HCEC 1CT (cell line): Measurements from ENCODE around the gene SOX5.

Source experiments
- DNase-seq: peaks from one replicate; pipeline ENCODE4 v3.0.0-alpha.2; 2017

SOX5 gene

GRCh38 chr12:23581913-23582312 lies 367.6 kb downstream of the SOX5 start:
- DNase-seq = no peak

GRCh38 chr12:23579257-23579656 lies 370.2 kb downstream of the SOX5 start:
- DNase-seq = no peak

GRCh38 chr12:23576372-23576771 lies 373.1 kb downstream of the SOX5 start:
- no peak for DNase-seq

- no peak for DNase-seq
Measured at GRCh38 chr12:23569356-23569755, 380.1 kb downstream of the SOX5 start.

- DNase-seq = no peak
Measured at GRCh38 chr12:23566133-23566532, 383.3 kb downstream of the SOX5 start.

- DNase-seq = no peak
Measured at GRCh38 chr12:23564451-23565152, 384.9 kb downstream of the SOX5 start.

- no peak for DNase-seq
Measured at GRCh38 chr12:23561364-23562345, 387.8 kb downstream of the SOX5 start.

GRCh38 chr12:23560611-23561010 lies 388.9 kb downstream of the SOX5 start:
- no peak for DNase-seq

- no peak for DNase-seq
Measured at GRCh38 chr12:23559268-23559753, 390.2 kb downstream of the SOX5 start.

GRCh38 chr12:23556661-23557060 lies 392.8 kb downstream of the SOX5 start:
- DNase-seq = no peak

GRCh38 chr12:23555825-23556207 lies 393.7 kb downstream of the SOX5 start:
- no peak for DNase-seq

GRCh38 chr12:23555180-23555824 lies 394.2 kb downstream of the SOX5 start:
- DNase-seq = no peak

- no peak for DNase-seq
Measured at GRCh38 chr12:23552417-23552816, 397.1 kb downstream of the SOX5 start.

- no peak for DNase-seq
Measured at GRCh38 chr12:23550753-23551152, 398.7 kb downstream of the SOX5 start.

GRCh38 chr12:23548742-23549141 lies 400.7 kb downstream of the SOX5 start:
- DNase-seq = no peak

GRCh38 chr12:23546756-23547155 lies 402.7 kb downstream of the SOX5 start:
- no peak for DNase-seq

- DNase-seq = no peak
Measured at GRCh38 chr12:23543767-23544166, 405.7 kb downstream of the SOX5 start.

- DNase-seq = no peak
Measured at GRCh38 chr12:23542187-23542586, 407.3 kb downstream of the SOX5 start.

GRCh38 chr12:23540572-23540971 lies 408.9 kb downstream of the SOX5 start:
- no peak for DNase-seq

- no peak for DNase-seq
Measured at GRCh38 chr12:23536293-23536692, 413.2 kb downstream of the SOX5 start.

- DNase-seq = no peak
Measured at GRCh38 chr12:23535441-23535840, 414.0 kb downstream of the SOX5 start.

GRCh38 chr12:23534196-23534595 lies 415.3 kb downstream of the SOX5 start:
- no peak for DNase-seq

GRCh38 chr12:23533699-23534098 lies 415.8 kb downstream of the SOX5 start:
- no peak for DNase-seq
